ENCODE data around the gene SMR3A.

Gene SMR3A

GRCh38 chr4:70337886-70338420 is 22.6 kb upstream of the SMR3A start:
- Histone ChIP-seq H3K9ac (ENCODE audit: low read length) (no peak overlapping the region), H3K27ac (ENCODE audit: low read depth, low read length) (no peak overlapping the region), H3K79me2 (ENCODE audit: insufficient read depth, low read length) (no peaks in the 10 kb centered on the region), H3K4me2 (ENCODE audit: low read depth, low read length, poor library complexity, severe bottlenecking) (no peak overlapping the region), H2AFZ (ENCODE audit: low read depth, low read length, severe bottlenecking) (no peak overlapping the region), H4K20me1 (ENCODE audit: low read depth, low read length) (no peaks in the 10 kb centered on the region), H3K27me3 (ENCODE audit: low read length) (no peaks in the 10 kb centered on the region), H3F3A (ENCODE audit: insufficient read depth) (no peaks in the 10 kb centered on the region), H3K4me3 (ENCODE audit: insufficient read depth, low read length, poor library complexity, severe bottlenecking) (no peak overlapping the region), H3K9me2 (replicated peaks; ENCODE audit: insufficient read depth, low read length) (no peaks in the 10 kb centered on the region), H3K9me3 (ENCODE audit: insufficient read depth, low read length) (no peaks in the 10 kb centered on the region), H3K36me3 (ENCODE audit: low read length) (no peaks in the 10 kb centered on the region)
- no peak for TF ChIP-seq EZH2phosphoT487 (conservative IDR thresholded peaks at IDR 0.05; ENCODE audit: low read length)
- TF ChIP-seq CTCF (IDR thresholded peaks at IDR 0.05; ENCODE audit: insufficient read depth, low read length, poor library complexity, severe bottlenecking): no peak

- H4K20me1 ChIP-seq (ENCODE audit: low read depth, low read length): no peaks in the 10 kb centered on the region
- H3K79me2 ChIP-seq (ENCODE audit: insufficient read depth, low read length): no peaks in the 10 kb centered on the region
- H3K9me2 ChIP-seq (replicated peaks; ENCODE audit: insufficient read depth, low read length): no peaks in the 10 kb centered on the region
- H3K9ac ChIP-seq (ENCODE audit: low read length): no peak overlapping the region
- H3K36me3 ChIP-seq (ENCODE audit: low read length): no peaks in the 10 kb centered on the region
- H3K4me2 ChIP-seq (ENCODE audit: low read depth, low read length, poor library complexity, severe bottlenecking): no peak overlapping the region
- H3K9me3 ChIP-seq (ENCODE audit: insufficient read depth, low read length): no peaks in the 10 kb centered on the region
- H3F3A ChIP-seq (ENCODE audit: insufficient read depth): no peaks in the 10 kb centered on the region
- H2AFZ ChIP-seq (ENCODE audit: low read depth, low read length, severe bottlenecking): no peak overlapping the region
- H3K4me3 ChIP-seq (ENCODE audit: insufficient read depth, low read length, poor library complexity, severe bottlenecking): no peak overlapping the region
- no peak overlapping the region for H3K27ac ChIP-seq (ENCODE audit: low read depth, low read length)
- no peaks in the 10 kb centered on the region for H3K27me3 ChIP-seq (ENCODE audit: low read length)
- TF ChIP-seq CTCF (IDR thresholded peaks at IDR 0.05; ENCODE audit: insufficient read depth, low read length, poor library complexity, severe bottlenecking) (no peak), EZH2phosphoT487 (conservative IDR thresholded peaks at IDR 0.05; ENCODE audit: low read length) (no peak)
Measured at GRCh38 chr4:70356185-70356584, 4.4 kb upstream of the SMR3A start.

GRCh38 chr4:70359115-70359661 is 1.4 kb upstream of the SMR3A start:
- Histone ChIP-seq H3K9me2 (replicated peaks; ENCODE audit: insufficient read depth, low read length) (no peaks in the 10 kb centered on the region), H3K4me2 (ENCODE audit: low read depth, low read length, poor library complexity, severe bottlenecking) (no peak overlapping the region), H3K27ac (ENCODE audit: low read depth, low read length) (no peak overlapping the region), H3K9me3 (ENCODE audit: insufficient read depth, low read length) (no peaks in the 10 kb centered on the region), H3K9ac (ENCODE audit: low read length) (no peak overlapping the region), H3F3A (ENCODE audit: insufficient read depth) (no peaks in the 10 kb centered on the region), H4K20me1 (ENCODE audit: low read depth, low read length) (no peaks in the 10 kb centered on the region), H3K79me2 (ENCODE audit: insufficient read depth, low read length) (no peaks in the 10 kb centered on the region), H3K36me3 (ENCODE audit: low read length) (no peaks in the 10 kb centered on the region), H2AFZ (ENCODE audit: low read depth, low read length, severe bottlenecking) (no peak overlapping the region), H3K27me3 (ENCODE audit: low read length) (no peaks in the 10 kb centered on the region), H3K4me3 (ENCODE audit: insufficient read depth, low read length, poor library complexity, severe bottlenecking) (no peak overlapping the region)
- TF ChIP-seq CTCF (IDR thresholded peaks at IDR 0.05; ENCODE audit: insufficient read depth, low read length, poor library complexity, severe bottlenecking) (no peak), EZH2phosphoT487 (conservative IDR thresholded peaks at IDR 0.05; ENCODE audit: low read length) (no peak)

Data from SU-DHL-6 (cell line).